CD14-positive monocyte (primary cell): ENCODE results near the gene RYR2. TPM values are rescaled to one million over a fixed set of nuclear protein-coding genes. Genes with fewer than 3 reads are reported as not detected.

ENCODE experiments used
- DNase-seq, 3 donors: peaks; one replicate each; pipeline ENCODE4 v3.0.0-alpha.2; 2011 to 2022
- H2AFZ ChIP-seq: 2 replicates; pipeline ENCODE4 v1.6.0; 2012; ENCODE audit warnings: mild to moderate bottlenecking, low read depth, low read length, inconsistent platforms; ENCODE audit not compliant: insufficient read depth, poor library complexity, severe bottlenecking
- H3K27ac ChIP-seq, 2 donors: 1 replicate in 1 of 2; 2 replicates in 1 of 2; pipeline ENCODE4 v1.5.1; 2012 to 2013; ENCODE audit warnings: low read length in 2 of 2, control low read depth in 1 of 2, inconsistent platforms in 1 of 2, low read depth in 1 of 2, mild to moderate bottlenecking in 1 of 2
- H3K27me3 ChIP-seq, 2 donors: one replicate each; pipeline versions ENCODE4 v1.6.0 to v1.6.1; 2011 to 2013; ENCODE audit warnings: low read length in 2 of 2; ENCODE audit not compliant: control insufficient read depth in 2 of 2, insufficient read depth in 2 of 2
- H3K36me3 ChIP-seq, 2 donors: replicated peaks in 1 of 2; 1 replicate in 1 of 2; 2 replicates in 1 of 2; pipeline versions ENCODE4 v1.5.1 to v1.6.1; 2012 to 2013; ENCODE audit warnings: low read length in 2 of 2, control low read depth in 1 of 2, inconsistent platforms in 1 of 2, mild to moderate bottlenecking in 1 of 2; ENCODE audit not compliant: insufficient read depth in 2 of 2, control insufficient read depth in 1 of 2
- H3K4me1 ChIP-seq, 2 donors: 1 replicate in 1 of 2; 2 replicates in 1 of 2; pipeline versions ENCODE4 v1.5.1 to v1.6.1; 2012 to 2013; ENCODE audit warnings: low read length in 2 of 2, control low read depth in 1 of 2, inconsistent platforms in 1 of 2, mild to moderate bottlenecking in 1 of 2, moderate library complexity in 1 of 2; ENCODE audit not compliant: insufficient read depth in 2 of 2, control insufficient read depth in 1 of 2
- H3K4me2 ChIP-seq: replicated peaks from 2 replicates; pipeline ENCODE3; 2012; ENCODE audit warnings: low read length, moderate library complexity, mild to moderate bottlenecking; ENCODE audit not compliant: poor library complexity, severe bottlenecking; ENCODE audit errors: extremely low read depth
- H3K4me3 ChIP-seq, 3 experiments: fragments of 200-600 bp in 1 of 3; sonication (generic) in 1 of 3; replicated peaks in 1 of 3; 1 replicate in 2 of 3; 2 replicates in 1 of 3; pipeline ENCODE4 v1.5.1; 2011 to 2013; ENCODE audit warnings: low read length in 3 of 3, mild to moderate bottlenecking in 3 of 3, control low read depth in 2 of 3, low read depth in 2 of 3, inconsistent platforms in 1 of 3, moderate library complexity in 1 of 3
- H3K79me2 ChIP-seq: 2 replicates; pipeline ENCODE4 v1.6.0; 2012; ENCODE audit warnings: mild to moderate bottlenecking, control low read depth, inconsistent platforms, low read length, moderate library complexity; ENCODE audit not compliant: insufficient read depth
- H3K9ac ChIP-seq: 2 replicates; pipeline ENCODE4 v1.6.0; 2017; ENCODE audit warnings: low read length, mild to moderate bottlenecking; ENCODE audit not compliant: insufficient read depth, poor library complexity, severe bottlenecking
- H3K9me3 ChIP-seq, 2 donors: replicated peaks in 1 of 2; 1 replicate in 1 of 2; 2 replicates in 1 of 2; pipeline versions ENCODE4 v1.5.1 to v1.6.1; 2012 to 2013; ENCODE audit warnings: low read length in 2 of 2, control low read depth in 1 of 2; ENCODE audit not compliant: control insufficient read depth in 1 of 2, insufficient read depth in 1 of 2
- H4K20me1 ChIP-seq: 2 replicates; pipeline ENCODE4 v1.6.0; 2012; ENCODE audit warnings: mild to moderate bottlenecking, low read length, control low read depth, moderate library complexity; ENCODE audit not compliant: insufficient read depth
- H3K27ac Mint-ChIP-seq, 7 donors: one replicate each; pipeline ENCODE4 v1.8.0; 2020; ENCODE audit warnings: mild to moderate bottlenecking in 7 of 7, mixed read lengths in 7 of 7, moderate library complexity in 6 of 7, inconsistent platforms in 2 of 7
- H3K27me3 Mint-ChIP-seq, 3 donors: one replicate each; pipeline ENCODE4 v1.8.0; 2021 to 2022; ENCODE audit warnings: low read depth in 3 of 3, mild to moderate bottlenecking in 3 of 3, mixed read lengths in 3 of 3, moderate library complexity in 3 of 3, inconsistent platforms in 1 of 3
- H3K36me3 Mint-ChIP-seq, 2 donors: one replicate each; pipeline ENCODE4 v1.8.0; 2020; ENCODE audit warnings: mixed read lengths in 2 of 2, inconsistent platforms in 1 of 2, mild to moderate bottlenecking in 1 of 2
- H3K4me1 Mint-ChIP-seq: one replicate; pipeline ENCODE4 v1.8.0; 2020; ENCODE audit warnings: mild to moderate bottlenecking, mixed read lengths
- H3K4me3 Mint-ChIP-seq, 2 donors: one replicate each; pipeline ENCODE4 v1.8.0; 2020; ENCODE audit warnings: mild to moderate bottlenecking in 2 of 2, mixed read lengths in 2 of 2, moderate library complexity in 1 of 2
- H3K9me3 Mint-ChIP-seq, 7 donors: one replicate each; pipeline ENCODE4 v1.8.0; 2020 to 2022; ENCODE audit warnings: mixed read lengths in 7 of 7, mild to moderate bottlenecking in 6 of 7, moderate library complexity in 6 of 7, inconsistent platforms in 2 of 7
- CTCF ChIP-seq: fragments of 200-600 bp; IDR thresholded peaks from one replicate; pipeline ENCODE4 v1.8.0; 2022; ENCODE audit warnings: antibody characterized with exemption, mild to moderate bottlenecking
- WGBS: methylation state at CpG from one replicate; pipeline ENCODE4 v1.1.5; 2013; ENCODE audit warnings: missing lambda C conversion rate; ENCODE audit not compliant: insufficient coverage; 5-methylcytosine and 5-hydroxymethylcytosine counted together
- intact Hi-C, 2 donors: fragments of 100-400 bp; cut with micrococcal nuclease; formaldehyde crosslinking; loops; one replicate each; pipeline versions ENCODE4 v1.15.0 to v1.15.1; 2023
- polyA plus RNA-seq, 3 donors: library from polyadenylated mRNA; depleted of rRNA in 1 of 3; unstranded in 2 of 3; stranded (reverse) in 1 of 3; fragments of 300-500 nt in 2 of 3; fragments of >200 nt in 1 of 3; fragmentation: Illumina TruSeq in 2 of 3; gene quantifications; 1 replicate in 2 of 3; 2 replicates in 1 of 3; pipeline ENCODE4 v1.2.3, GENCODE V29; 2012 to 2021

Gene RYR2
- polyA plus RNA-seq, 3 donors = not detected

DNA sequence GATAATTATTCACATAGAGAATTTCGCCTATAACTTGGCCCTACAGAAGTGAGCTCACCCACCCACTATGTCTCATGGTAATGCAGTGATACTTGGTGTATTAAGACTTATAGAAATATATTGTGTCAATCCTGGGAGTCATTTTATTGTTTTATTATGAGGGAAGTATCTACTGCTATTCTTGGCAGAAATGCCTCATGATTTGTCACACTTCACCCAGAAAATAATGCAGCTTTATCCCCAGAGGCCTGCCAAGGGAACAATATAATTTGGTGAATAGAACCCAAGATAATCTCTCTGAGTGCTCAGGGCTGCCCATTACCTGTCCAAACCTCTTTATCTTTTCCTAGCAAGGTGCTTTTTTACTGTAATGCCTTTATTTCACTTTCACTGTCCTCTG, 750.7 kb downstream of the RYR2 start:
- H3K4me3 ChIP-seq = no peak overlapping the region
- Mint-ChIP-seq H3K4me3 (no peak overlapping the region), H3K4me1 (no peaks in the 10 kb centered on the region), H3K27ac (no peak overlapping the region), H3K9me3 (peaks cover 0 to 2% (median 0%) of the 10 kb centered on the region in 7 donors), H3K27me3 (peaks cover 0 to 2% (median 2%) of the 10 kb centered on the region in 3 donors), H3K36me3 (no peaks in the 10 kb centered on the region)
- no peak for TF ChIP-seq CTCF
- H3K4me2 ChIP-seq = no peak overlapping the region
- H3K27me3 ChIP-seq = no peaks in the 10 kb centered on the region
- no peaks in the 10 kb centered on the region for H3K36me3 ChIP-seq
- H3K9ac ChIP-seq = no peak overlapping the region
- no peaks in the 10 kb centered on the region for H3K4me1 ChIP-seq
- DNase-seq = no peak
- H3K9me3 ChIP-seq = no peaks in the 10 kb centered on the region
- H3K27ac ChIP-seq = no peak overlapping the region
- H4K20me1 ChIP-seq = no peaks in the 10 kb centered on the region
- intact Hi-C loops = no loop called here
- no peaks in the 10 kb centered on the region for H3K79me2 ChIP-seq
- no CpG with 5 or more reads among the region's 1 CpG for whole genome bisulfite sequencing
- no peak overlapping the region for H2AFZ ChIP-seq

DNA sequence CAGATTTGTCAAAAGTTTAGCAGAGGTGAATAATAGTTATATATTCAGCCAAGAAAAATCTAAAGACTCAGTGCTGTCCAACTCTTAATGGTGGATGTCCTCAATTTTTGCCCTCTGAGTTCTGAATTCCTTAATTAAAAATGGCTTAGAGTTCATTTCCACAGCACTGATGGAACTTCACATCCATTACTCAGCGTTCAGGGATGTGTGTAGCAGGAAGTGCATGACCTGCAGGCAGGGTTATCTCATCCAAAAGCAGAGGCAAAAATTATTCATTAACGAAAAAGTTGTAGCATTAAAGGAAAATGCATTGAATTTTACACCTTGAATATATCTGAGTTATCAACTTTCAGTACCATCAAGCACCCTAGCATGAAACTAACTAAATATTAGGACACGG, 752.1 kb downstream of the RYR2 start:
- H3K4me3 Mint-ChIP-seq = no peak overlapping the region
- DNase-seq = no peak
- H3K4me1 ChIP-seq = no peaks in the 10 kb centered on the region
- no CpG with 5 or more reads among the region's 3 CpGs for WGBS
- H3K27ac Mint-ChIP-seq = peak overlapping the region in 1 of 7 donors; percentile 44
- no peaks in the 10 kb centered on the region for H3K9me3 ChIP-seq
- no peaks in the 10 kb centered on the region for H4K20me1 ChIP-seq
- H3K4me2 ChIP-seq = no peak overlapping the region
- no peak overlapping the region for H2AFZ ChIP-seq
- H3K4me3 ChIP-seq = no peak overlapping the region
- peaks cover 0 to 2% (median 0%) of the 10 kb centered on the region in 3 donors for H3K27me3 Mint-ChIP-seq
- H3K9me3 Mint-ChIP-seq = no peaks in the 10 kb centered on the region
- no peak overlapping the region for H3K27ac ChIP-seq
- no peaks in the 10 kb centered on the region for H3K79me2 ChIP-seq
- H3K9ac ChIP-seq = no peak overlapping the region
- H3K27me3 ChIP-seq = no peaks in the 10 kb centered on the region
- no peaks in the 10 kb centered on the region for H3K4me1 Mint-ChIP-seq
- no peak for TF ChIP-seq CTCF
- no peaks in the 10 kb centered on the region for H3K36me3 Mint-ChIP-seq
- H3K36me3 ChIP-seq = no peaks in the 10 kb centered on the region
- intact Hi-C loops = no loop called here
